ENCODE data around the gene PDE9A. TPM values are rescaled to one million over a fixed set of nuclear protein-coding genes. Genes with fewer than 3 reads are reported as not detected.

The PDE9A gene
- total and polyA plus RNA-seq, 2 of the 4 experiments (the other 2 are of a cell fraction), result 0.89 to 0.90 TPM

GRCh38 chr21:42624095-42624790 is 29.2 kb upstream of the PDE9A start:
- Histone ChIP-seq H3K36me3 (ENCODE audit: control insufficient read depth, insufficient read depth, low read length) (no peaks in the 10 kb centered on the region), H4K8ac (ENCODE audit: low read depth in 2 of 2, low read length in 2 of 2) (no peak overlapping the region), H3K9me1 (ENCODE audit: insufficient read depth, low read length) (no peaks in the 10 kb centered on the region), H3K4me1 (ENCODE audit: control insufficient read depth, insufficient read depth, low read length) (no peaks in the 10 kb centered on the region), H2BK20ac (ENCODE audit: low read depth, low read length) (no peak overlapping the region), H2AK5ac (ENCODE audit: low read depth, low read length) (no peak overlapping the region), H3K9ac (ENCODE audit: low read depth, low read length) (no peak overlapping the region), H3K4ac (ENCODE audit: low read depth, low read length) (no peak overlapping the region), H4K20me1 (ENCODE audit: insufficient read depth, low read length) (no peaks in the 10 kb centered on the region), H3K18ac (ENCODE audit: low read depth, low read length) (no peak overlapping the region), H2AFZ (replicated peaks; ENCODE audit: low read length, poor library complexity) (no peak overlapping the region), H2BK15ac (ENCODE audit: low read depth, low read length) (no peak overlapping the region), H3K4me2 (ENCODE audit: low read depth, low read length) (no peak overlapping the region), H3K14ac (replicated peaks; ENCODE audit: low read depth, low read length) (no peak overlapping the region), H3K56ac (ENCODE audit: extremely low read depth, insufficient read depth, low read length) (no peak overlapping the region), H2BK120ac (ENCODE audit: low read depth, low read length) (no peak overlapping the region), H3K9me3 (ENCODE audit: control insufficient read depth, insufficient read depth, low read length) (no peaks in the 10 kb centered on the region), H2BK5ac (ENCODE audit: low read depth, low read length, poor library complexity, severe bottlenecking) (no peak overlapping the region), H2AK9ac (replicated peaks; ENCODE audit: low read depth, low read length, poor library complexity) (no peak overlapping the region), H3K27me3 (ENCODE audit: control insufficient read depth, insufficient read depth, low read length) (peaks cover 46% of the 10 kb centered on the region), H3K27ac (ENCODE audit: insufficient read depth, low read length) (no peak overlapping the region), H4K91ac (ENCODE audit: insufficient read depth, low read depth, low read length) (no peak overlapping the region), H3K79me1 (ENCODE audit: low read depth in 1 of 2, low read length in 2 of 2) (no peaks in the 10 kb centered on the region), H3K4me3 (ENCODE audit: insufficient read depth, low read depth, low read length) (no peak overlapping the region), H4K5ac (ENCODE audit: low read depth, low read length) (no peak overlapping the region), H3K23ac (ENCODE audit: low read depth, low read length) (no peak overlapping the region)
- WGBS, 2 experiments (ENCODE audit: extremely low coverage in 2 of 2, insufficient read length in 1 of 2), result 24% methylated on average over 10 of the region's 13 CpGs; no CpG with 5 or more reads in 1 of the 2 experiments
- intact Hi-C loops (cut with micrococcal nuclease), result no loop called here
- dilution Hi-C loops (cut with HindIII; ENCODE audit: low sequenced_read_pairs, unreplicated experiment), result no loop called here
- BruUV-seq (replicated peaks), result no TSS peak
- in situ Hi-C loops (cut with MboI; ENCODE audit: low sequenced_read_pairs), result no loop called here
- ChIA-PET POLR2A (ENCODE audit: unreplicated experiment) (no interaction called here), CTCF (no interaction called here)
- no peak for ATAC-seq (ENCODE audit: low read depth)
- TF ChIP-seq, protein P1, sequence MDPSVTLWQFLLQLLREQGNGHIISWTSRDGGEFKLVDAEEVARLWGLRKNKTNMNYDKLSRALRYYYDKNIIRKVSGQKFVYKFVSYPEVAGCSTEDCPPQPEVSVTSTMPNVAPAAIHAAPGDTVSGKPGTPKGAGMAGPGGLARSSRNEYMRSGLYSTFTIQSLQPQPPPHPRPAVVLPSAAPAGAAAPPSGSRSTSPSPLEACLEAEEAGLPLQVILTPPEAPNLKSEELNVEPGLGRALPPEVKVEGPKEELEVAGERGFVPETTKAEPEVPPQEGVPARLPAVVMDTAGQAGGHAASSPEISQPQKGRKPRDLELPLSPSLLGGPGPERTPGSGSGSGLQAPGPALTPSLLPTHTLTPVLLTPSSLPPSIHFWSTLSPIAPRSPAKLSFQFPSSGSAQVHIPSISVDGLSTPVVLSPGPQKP (IDR thresholded peaks at IDR 0.05; ENCODE audit: borderline replicate concordance, low read depth, low read length), result no peak
- TF ChIP-seq POLR2A (IDR thresholded peaks at IDR 0.05; ENCODE audit: low read depth, low read length), result no peak
- TF ChIP-seq RFX5 (IDR thresholded peaks at IDR 0.05; ENCODE audit: low read depth, low read length), result no peak
- no peak for TF ChIP-seq MXI1 (IDR thresholded peaks at IDR 0.05; ENCODE audit: borderline replicate concordance, low read depth, low read length)
- TF ChIP-seq NFE2L2 (IDR thresholded peaks at IDR 0.05; ENCODE audit: low read depth, low read length), result no peak
- TF ChIP-seq CHD1 (IDR thresholded peaks at IDR 0.05; ENCODE audit: low read depth, low read length), result no peak
- TF ChIP-seq MAZ (IDR thresholded peaks at IDR 0.05; ENCODE audit: borderline replicate concordance, low read depth, low read length), result no peak
- no peak for TF ChIP-seq RAD21 (IDR thresholded peaks at IDR 0.05; ENCODE audit: low read length)
- TF ChIP-seq CEBPB (IDR thresholded peaks at IDR 0.05; ENCODE audit: low read depth, low read length), result no peak
- TF ChIP-seq SMC3 (IDR thresholded peaks at IDR 0.05; ENCODE audit: low read depth, low read length), result no peak
- TF ChIP-seq, protein P2, sequence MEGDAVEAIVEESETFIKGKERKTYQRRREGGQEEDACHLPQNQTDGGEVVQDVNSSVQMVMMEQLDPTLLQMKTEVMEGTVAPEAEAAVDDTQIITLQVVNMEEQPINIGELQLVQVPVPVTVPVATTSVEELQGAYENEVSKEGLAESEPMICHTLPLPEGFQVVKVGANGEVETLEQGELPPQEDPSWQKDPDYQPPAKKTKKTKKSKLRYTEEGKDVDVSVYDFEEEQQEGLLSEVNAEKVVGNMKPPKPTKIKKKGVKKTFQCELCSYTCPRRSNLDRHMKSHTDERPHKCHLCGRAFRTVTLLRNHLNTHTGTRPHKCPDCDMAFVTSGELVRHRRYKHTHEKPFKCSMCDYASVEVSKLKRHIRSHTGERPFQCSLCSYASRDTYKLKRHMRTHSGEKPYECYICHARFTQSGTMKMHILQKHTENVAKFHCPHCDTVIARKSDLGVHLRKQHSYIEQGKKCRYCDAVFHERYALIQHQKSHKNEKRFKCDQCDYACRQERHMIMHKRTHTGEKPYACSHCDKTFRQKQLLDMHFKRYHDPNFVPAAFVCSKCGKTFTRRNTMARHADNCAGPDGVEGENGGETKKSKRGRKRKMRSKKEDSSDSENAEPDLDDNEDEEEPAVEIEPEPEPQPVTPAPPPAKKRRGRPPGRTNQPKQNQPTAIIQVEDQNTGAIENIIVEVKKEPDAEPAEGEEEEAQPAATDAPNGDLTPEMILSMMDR (conservative IDR thresholded peaks at IDR 0.05; ENCODE audit: low read depth, low read length), result no peak
- no peak for TF ChIP-seq MAFK (IDR thresholded peaks at IDR 0.05; ENCODE audit: low read depth, low read length)
- no peak for TF ChIP-seq FOS (IDR thresholded peaks at IDR 0.05; ENCODE audit: low read depth, low read length)
- no peak for TF ChIP-seq BHLHE40 (IDR thresholded peaks at IDR 0.05; ENCODE audit: low read depth, low read length)
- no peak for DNase-seq
